NCI-H187 (cell line): ENCODE data around the gene B4GALT5.
A peak's percentile ranks its signal among the peaks of the same experiment; 100 is the strongest.

Source experiments
- DNase-seq, 2 experiments: peaks; one replicate each; lab custom pipeline; 2025; lab: John Stamatoyannopoulos, UW

Gene B4GALT5

DNA sequence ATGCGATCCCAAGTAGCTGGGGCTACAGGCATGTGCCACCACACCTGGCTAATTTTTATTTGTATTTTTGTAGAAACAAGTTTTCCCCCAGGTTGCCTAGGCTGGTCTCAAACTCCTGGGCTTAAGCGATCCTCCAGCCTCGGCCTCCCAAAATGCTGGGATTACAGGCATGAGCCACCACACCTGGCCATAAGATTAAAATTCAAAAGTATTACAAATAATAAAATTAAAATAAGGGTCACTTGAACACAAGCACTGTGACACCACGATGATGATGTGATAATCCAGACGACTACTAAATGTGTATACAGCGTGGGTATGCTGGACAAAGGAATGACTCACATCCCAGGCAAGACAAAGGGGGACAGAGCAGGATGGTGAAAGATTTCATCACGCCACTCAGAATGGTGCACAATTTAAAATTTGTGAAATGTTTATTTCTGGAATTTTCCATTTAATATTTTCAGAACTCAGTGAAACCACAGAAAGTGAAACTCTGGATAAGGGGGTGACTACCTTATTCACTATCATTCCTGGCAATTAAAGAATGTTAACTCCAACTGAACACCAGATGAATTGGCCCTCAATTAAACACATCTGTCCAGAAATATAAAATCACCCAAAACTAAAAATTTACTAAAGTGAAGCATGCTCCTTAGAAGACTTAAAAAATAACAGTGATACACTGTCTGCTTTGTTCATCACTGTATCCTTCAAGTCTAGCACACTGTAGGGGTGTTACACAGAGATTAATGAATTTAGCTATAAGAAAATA lies 13.1 kb downstream of the B4GALT5 start:
- no peak for DNase-seq

DNA sequence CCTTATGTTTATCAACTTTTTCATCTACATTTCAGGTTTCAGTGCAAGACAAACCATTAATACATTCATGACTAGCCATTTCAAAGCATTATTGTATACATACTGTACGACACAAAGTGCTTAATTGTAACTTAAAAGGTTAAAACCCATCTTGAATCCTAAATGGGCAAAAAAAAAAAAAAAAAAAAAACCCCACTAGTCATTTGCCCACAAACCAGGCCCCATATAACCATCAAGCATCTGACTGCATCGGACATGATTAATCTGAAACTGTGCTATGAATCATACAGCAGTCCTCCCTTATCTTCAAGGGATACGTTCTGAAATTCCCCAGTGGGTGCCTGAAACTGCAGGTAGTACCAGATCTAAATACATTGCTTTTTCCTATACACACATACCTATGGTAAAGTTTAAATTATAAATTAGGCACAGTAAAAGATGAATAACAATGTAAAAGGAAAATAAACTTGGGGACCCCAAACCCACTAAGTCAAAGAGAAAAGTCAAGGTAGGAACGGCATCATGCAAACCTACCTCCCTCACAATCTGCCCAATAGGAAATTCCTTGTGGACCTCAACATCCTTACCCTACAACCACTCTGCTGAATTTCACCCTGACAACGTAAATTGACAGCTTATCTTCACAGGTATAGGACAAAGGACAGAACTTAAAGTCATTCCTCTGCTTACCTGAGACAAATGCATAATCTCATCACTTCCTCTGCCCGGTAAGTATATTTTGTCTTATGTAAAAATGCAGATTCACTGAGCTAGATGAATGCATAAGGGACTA lies 14.3 kb downstream of the B4GALT5 start:
- no peak for DNase-seq

DNA sequence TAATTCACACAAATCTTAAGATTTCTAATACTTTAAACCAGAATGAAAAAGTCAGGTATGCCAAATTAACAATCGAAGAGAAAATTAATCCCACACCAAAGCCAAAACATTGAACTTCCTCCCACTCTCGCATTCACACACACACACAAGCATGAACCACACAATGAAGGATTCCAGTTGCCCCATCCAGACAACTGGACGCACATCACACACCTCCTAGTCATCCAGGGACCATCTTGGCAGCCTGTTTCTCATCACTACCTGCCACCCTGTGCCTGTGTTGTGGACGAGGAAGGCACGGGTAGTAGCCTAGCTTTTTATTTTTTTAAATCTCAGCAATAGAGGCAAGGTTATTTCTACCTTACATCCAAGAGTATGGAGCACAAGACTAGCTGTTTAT lies 15.2 kb downstream of the B4GALT5 start:
- no peak for DNase-seq

- DNase-seq, result peak; percentile 35 to 57
These were observed 16.6 kb downstream of the B4GALT5 start for GRCh38 chr20:49697071-49697470.

GRCh38 chr20:49696594-49696993 lies 17.1 kb downstream of the B4GALT5 start:
- no peak for DNase-seq

DNA sequence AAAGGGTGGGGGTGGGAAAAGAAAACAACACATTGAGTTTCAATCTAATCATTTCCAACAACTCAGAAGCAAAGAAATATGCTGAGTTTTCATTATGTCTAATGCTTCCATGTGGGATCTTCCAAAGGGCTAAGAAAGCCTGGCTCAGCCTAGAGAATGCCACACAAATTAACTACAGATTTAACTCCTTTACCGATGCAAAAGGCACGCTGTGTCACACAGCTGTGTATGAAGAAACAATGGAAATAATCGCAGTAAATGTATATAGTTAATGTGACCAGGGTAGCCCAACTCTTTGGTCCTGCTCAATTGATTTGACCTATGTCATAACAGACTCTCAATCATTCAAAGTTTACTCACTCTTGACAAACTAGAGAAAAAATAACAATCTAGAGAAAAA lies 17.8 kb downstream of the B4GALT5 start:
- DNase-seq, result no peak

- peak; percentile 29 for DNase-seq
These were observed 19.1 kb downstream of the B4GALT5 start for GRCh38 chr20:49694450-49695071.

GRCh38 chr20:49693435-49694171 lies 20.1 kb downstream of the B4GALT5 start:
- no peak for DNase-seq

GRCh38 chr20:49692941-49693340 lies 20.7 kb downstream of the B4GALT5 start:
- no peak for DNase-seq

- no peak for DNase-seq
These were observed 21.7 kb downstream of the B4GALT5 start for GRCh38 chr20:49691818-49692568.

GRCh38 chr20:49690899-49691620 lies 22.6 kb downstream of the B4GALT5 start:
- no peak for DNase-seq

GRCh38 chr20:49687595-49688567 lies 25.8 kb downstream of the B4GALT5 start:
- DNase-seq, result no peak

- no peak for DNase-seq
These were observed 27.9 kb downstream of the B4GALT5 start for GRCh38 chr20:49685809-49686208.

DNA sequence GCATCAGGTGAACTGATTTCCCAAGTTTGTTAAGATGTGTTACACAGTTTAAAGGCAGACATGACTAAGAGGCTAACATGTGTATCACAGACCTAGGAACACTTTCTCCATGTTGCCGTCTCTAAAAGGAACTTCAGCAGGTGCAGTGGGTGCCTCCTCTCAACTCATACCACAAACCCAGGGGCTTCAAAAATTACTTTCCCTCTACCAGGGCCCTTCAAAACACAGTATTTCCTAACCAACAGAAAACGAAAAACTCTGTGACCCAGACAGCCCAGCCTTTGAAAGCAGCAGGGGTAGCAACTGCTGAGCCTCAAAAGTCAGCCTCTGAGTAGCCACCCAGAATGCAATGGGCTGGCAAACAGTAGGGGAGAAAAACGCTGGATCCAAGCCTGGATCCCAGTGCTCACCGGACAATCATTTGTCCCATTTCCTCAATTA lies 28.5 kb downstream of the B4GALT5 start:
- DNase-seq, result no peak

DNA sequence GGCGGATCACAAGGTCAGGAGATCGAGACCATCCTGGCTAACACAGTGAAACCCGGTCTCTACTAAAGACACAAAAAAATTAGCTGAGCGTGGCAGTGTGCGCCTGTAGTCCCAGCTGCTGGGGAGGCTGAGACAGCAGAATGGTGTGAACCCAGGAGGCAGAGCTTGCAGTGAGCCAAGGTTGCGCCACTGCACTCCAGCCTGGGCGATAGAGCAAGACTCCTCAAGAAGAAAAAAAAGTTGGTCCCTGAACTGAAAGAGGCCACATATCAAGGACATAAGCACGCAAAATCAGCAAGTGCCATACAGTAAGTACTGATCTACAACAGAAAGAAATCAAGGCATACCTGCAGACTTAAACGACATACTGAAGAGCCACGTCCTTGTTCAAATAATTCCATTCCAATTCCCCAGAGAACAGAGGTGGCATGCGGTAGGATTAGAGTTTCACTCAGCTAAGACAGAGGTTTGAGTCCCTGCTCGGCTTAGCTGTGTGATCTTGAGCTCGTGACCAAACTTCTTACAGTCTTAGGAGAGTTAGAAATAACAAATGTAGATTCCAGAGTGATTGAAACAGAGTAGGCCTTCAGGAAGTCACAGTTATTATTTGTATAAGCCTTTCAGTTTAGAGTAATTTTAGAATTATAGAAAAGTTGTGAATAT lies 29.2 kb downstream of the B4GALT5 start:
- no peak for DNase-seq

DNA sequence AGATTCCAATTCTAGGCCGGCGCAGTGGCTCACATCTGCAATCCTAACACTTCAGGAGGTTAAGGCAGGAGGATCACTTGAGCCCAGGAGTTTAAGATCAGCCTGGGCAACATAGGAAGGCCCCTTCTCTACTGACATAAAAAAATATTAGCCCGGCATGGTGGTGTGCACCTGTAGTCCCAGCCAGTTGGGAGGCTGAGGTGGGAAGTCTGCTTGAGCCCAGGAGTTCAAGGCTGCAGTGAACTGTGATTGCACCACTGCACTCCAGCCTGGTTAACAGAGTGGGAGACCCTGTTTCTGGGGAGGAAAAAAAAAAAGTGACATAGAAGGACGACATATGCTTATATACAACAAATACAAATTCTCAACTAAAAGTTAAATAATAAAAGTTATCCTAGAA lies 30.9 kb downstream of the B4GALT5 start:
- DNase-seq, result no peak

DNA sequence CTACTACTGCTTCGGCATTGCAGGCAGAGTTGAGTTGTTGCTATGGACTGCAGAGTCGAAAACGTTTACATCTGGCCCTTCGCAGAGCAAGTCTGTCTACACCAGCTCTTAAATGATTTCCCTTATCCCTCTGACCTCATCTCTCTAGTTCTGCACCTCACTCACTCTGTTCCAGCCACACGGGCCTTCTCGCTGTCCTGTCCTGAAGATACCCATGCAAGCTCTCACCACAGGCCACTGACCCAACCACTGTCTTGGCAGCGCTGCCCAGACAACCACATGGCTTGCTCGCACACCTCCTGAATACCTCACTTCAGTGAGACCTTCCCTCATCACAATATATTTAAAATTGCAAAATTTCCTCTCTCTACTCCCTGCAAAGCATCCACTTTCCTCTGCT lies 31.4 kb downstream of the B4GALT5 start:
- no peak for DNase-seq

DNA sequence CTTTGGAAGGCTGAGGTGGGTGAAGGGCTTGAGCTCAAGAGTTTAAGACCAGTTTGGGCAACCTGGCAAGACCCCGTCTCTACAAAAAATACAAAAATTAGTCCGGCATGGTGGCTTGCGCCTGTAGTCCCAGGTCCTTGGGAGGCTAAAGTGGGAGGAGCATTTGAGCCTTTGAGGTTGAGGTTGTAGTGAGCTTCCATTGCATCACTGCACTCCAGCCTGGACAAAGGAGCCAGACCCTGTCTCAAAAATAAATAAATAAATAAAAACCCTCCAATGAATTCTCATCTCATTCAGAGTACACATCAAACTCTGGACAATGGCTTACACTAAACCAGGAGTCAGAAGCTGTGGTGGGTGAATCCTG lies 31.8 kb downstream of the B4GALT5 start:
- DNase-seq, result no peak

GRCh38 chr20:49680484-49680883 lies 33.2 kb downstream of the B4GALT5 start:
- no peak for DNase-seq
